Endothelial cell of umbilical vein (primary cell): Measurements from ENCODE around the gene TGM3. TPM values are rescaled to one million over a fixed set of nuclear protein-coding genes. Genes with fewer than 3 reads are reported as not detected.

ENCODE experiments used
- BruUV-seq: library from RNA; stranded (reverse); fragments of 400-500 nt; replicated peaks from 2 replicates; lab custom pipeline; 2021; lab: Mats Ljungman, UMichigan
- CTCF ChIA-PET: fragments of 300-600, 350-600 bp; sonication (Branson Sonifier 250); formaldehyde crosslinking; loops from one replicate; lab custom pipeline; 2021; ENCODE audit warnings: antibody characterized with exemption, inconsistent platforms; lab: Charles Lee
- POLR2A ChIA-PET: fragments of 300-600, 350-600 bp; sonication (Branson Sonifier 250); formaldehyde crosslinking; loops from one replicate; lab custom pipeline; 2021; ENCODE audit warnings: antibody characterized with exemption, inconsistent platforms; lab: Charles Lee
- DNase-seq: peaks from one replicate; pipeline ENCODE4 v3.0.0-alpha.2; 2011; ENCODE audit warnings: low read depth, low spot score
- FAIRE-seq: peaks from 2 replicates; lab custom pipeline; 2011; peaks lifted over from hg19 to GRCh38; lab: Jason Lieb, UNC
- H2AFZ ChIP-seq: 2 replicates; pipeline ENCODE4 v1.6.0; 2012; ENCODE audit warnings: low read depth, low read length, control low read depth, inconsistent platforms
- H3K27ac ChIP-seq: 2 replicates; pipeline ENCODE4 v1.5.1; 2011; ENCODE audit warnings: low read depth, mild to moderate bottlenecking, control low read depth, low read length, moderate library complexity; ENCODE audit not compliant: insufficient read depth
- H3K27me3 ChIP-seq, 2 experiments: 2 replicates each; pipeline versions ENCODE4 v1.6.0 to v1.6.1; 2011; ENCODE audit warnings: low read length in 2 of 2, mixed read lengths in 1 of 2; ENCODE audit not compliant: control insufficient read depth in 2 of 2, insufficient read depth in 2 of 2
- H3K36me3 ChIP-seq, 2 experiments: 2 replicates in 1 of 2; 3 replicates in 1 of 2; pipeline ENCODE4 v1.5.1; 2011; ENCODE audit warnings: low read length in 2 of 2, mild to moderate bottlenecking in 1 of 2, moderate library complexity in 1 of 2; ENCODE audit not compliant: control insufficient read depth in 2 of 2, insufficient read depth in 2 of 2; ENCODE audit errors: extremely low read depth in 1 of 2
- H3K4me1 ChIP-seq: 3 replicates; pipeline ENCODE4 v1.5.1; 2011; ENCODE audit warnings: mild to moderate bottlenecking, low read length; ENCODE audit not compliant: control insufficient read depth, insufficient read depth; ENCODE audit errors: extremely low read depth
- H3K4me2 ChIP-seq: 2 replicates; pipeline ENCODE4 v1.6.1; 2011; ENCODE audit warnings: low read length, control low read depth, mixed read lengths; ENCODE audit not compliant: insufficient read depth
- H3K4me3 ChIP-seq, 3 experiments: fragments of 200-600 bp in 1 of 3; sonication (generic), shearing (Covaris generic) in 1 of 3; replicated peaks in 1 of 3; 2 replicates each; pipeline ENCODE4 v1.5.1; 2011 to 2016; ENCODE audit warnings: control low read depth in 3 of 3, low read length in 3 of 3, mild to moderate bottlenecking in 2 of 3, inconsistent platforms in 1 of 3, low read depth in 1 of 3, moderate library complexity in 1 of 3; ENCODE audit not compliant: insufficient read depth in 1 of 3
- H3K79me2 ChIP-seq: 2 replicates; pipeline ENCODE4 v1.6.0; 2012; ENCODE audit warnings: low read length, inconsistent platforms; ENCODE audit not compliant: control insufficient read depth, insufficient read depth
- H3K9ac ChIP-seq: replicated peaks from 2 replicates; pipeline ENCODE3; 2011; ENCODE audit warnings: low read length, control low read depth; ENCODE audit not compliant: insufficient read depth; ENCODE audit errors: extremely low read depth
- H3K9me1 ChIP-seq: replicated peaks from 3 replicates; pipeline ENCODE4 v1.6.0; 2011; ENCODE audit warnings: mild to moderate bottlenecking, low read length; ENCODE audit not compliant: control insufficient read depth, insufficient read depth; ENCODE audit errors: extremely low read depth
- H3K9me3 ChIP-seq: replicated peaks from 2 replicates; pipeline ENCODE4 v1.5.1; 2012; ENCODE audit warnings: low read length, inconsistent platforms; ENCODE audit not compliant: control insufficient read depth, insufficient read depth
- H4K20me1 ChIP-seq: replicated peaks from 2 replicates; pipeline ENCODE3; 2011; ENCODE audit warnings: mild to moderate bottlenecking, low read length; ENCODE audit not compliant: control insufficient read depth, insufficient read depth; ENCODE audit errors: extremely low read depth
- CTCF ChIP-seq, 2 donors: IDR thresholded peaks; 1 replicate in 1 of 2; 2 replicates in 1 of 2; pipeline ENCODE4 v1.5.1; 2011; ENCODE audit warnings: low read length in 2 of 2, mild to moderate bottlenecking in 2 of 2, moderate library complexity in 2 of 2, control low read depth in 1 of 2, inconsistent platforms in 1 of 2, low read depth in 1 of 2; ENCODE audit not compliant: insufficient read depth in 1 of 2; ENCODE audit errors: extremely low read depth in 1 of 2
- EZH2 ChIP-seq: IDR thresholded peaks from 2 replicates; pipeline ENCODE4 v1.6.1; 2012; ENCODE audit warnings: borderline replicate concordance, low read depth, mild to moderate bottlenecking, moderate library complexity, low read length, inconsistent platforms; ENCODE audit not compliant: severe bottlenecking
- FOS ChIP-seq: IDR thresholded peaks from 2 replicates; pipeline ENCODE4 v1.6.1; 2011; ENCODE audit warnings: mild to moderate bottlenecking, low read length, moderate library complexity, borderline replicate concordance; ENCODE audit not compliant: insufficient read depth
- GATA2 ChIP-seq: IDR thresholded peaks from 2 replicates; pipeline ENCODE4 v1.7.0; 2011; ENCODE audit warnings: low read depth, mild to moderate bottlenecking, moderate library complexity, mixed read lengths, low read length; ENCODE audit not compliant: insufficient read length, insufficient read depth
- MYC ChIP-seq: IDR thresholded peaks from one replicate; pipeline ENCODE4 v1.6.1; 2011; ENCODE audit warnings: mild to moderate bottlenecking, low read depth, low read length
- POLR2A ChIP-seq: IDR thresholded peaks from 2 replicates; pipeline ENCODE4 v1.6.1; 2012; ENCODE audit warnings: low read depth, mild to moderate bottlenecking, control low read depth, low read length
- POLR2AphosphoS5 ChIP-seq: IDR thresholded peaks from 2 replicates; pipeline ENCODE4 v1.6.1; 2012; ENCODE audit warnings: low read depth, mild to moderate bottlenecking, control low read depth, low read length, moderate library complexity; ENCODE audit not compliant: insufficient read depth
- dilution Hi-C: fragments of 300-500 bp; cut with MboI; formaldehyde crosslinking; loops from one replicate; pipeline ENCODE4 v1.15.0; 2019; ENCODE audit warnings: low sequenced_read_pairs; ENCODE audit not compliant: extremely low pct_ligation_motif_present
- intact Hi-C: fragments of 100-400 bp; cut with micrococcal nuclease; formaldehyde crosslinking; loops from one replicate; pipeline ENCODE4 v1.10.0; 2022
- polyA plus RNA-seq, 4 experiments: library from polyadenylated mRNA; depleted of rRNA in 3 of 4; stranded (reverse) in 3 of 4; unstranded in 1 of 4; fragments of >200 nt; gene quantifications; 2 replicates each; pipeline versions ENCODE4 v1.2.1 to v1.2.3, GENCODE V29; 2011 to 2012; ENCODE audit warnings: missing spikeins in 1 of 4
- total RNA-seq: library from RNA; stranded (reverse); gene quantifications from 2 replicates; pipeline ENCODE4 v1.2.3, GENCODE V29; 2021
- TF ChIP-seq, protein P1 (sequence below): IDR thresholded peaks from 2 replicates; pipeline ENCODE4 v1.6.1; 2011; ENCODE audit not compliant: insufficient read depth, insufficient read length

TGM3 gene
- total and polyA plus RNA-seq, 2 donors (not counting 3 experiments of a cell fraction or from before 2014, with no cell fraction given), result not detected

- BruUV-seq, result no TSS peak
- no peak overlapping the region for H3K9ac ChIP-seq
Measured at GRCh38 chr20:2259731-2260130, 36.1 kb upstream of the TGM3 start.

DNA sequence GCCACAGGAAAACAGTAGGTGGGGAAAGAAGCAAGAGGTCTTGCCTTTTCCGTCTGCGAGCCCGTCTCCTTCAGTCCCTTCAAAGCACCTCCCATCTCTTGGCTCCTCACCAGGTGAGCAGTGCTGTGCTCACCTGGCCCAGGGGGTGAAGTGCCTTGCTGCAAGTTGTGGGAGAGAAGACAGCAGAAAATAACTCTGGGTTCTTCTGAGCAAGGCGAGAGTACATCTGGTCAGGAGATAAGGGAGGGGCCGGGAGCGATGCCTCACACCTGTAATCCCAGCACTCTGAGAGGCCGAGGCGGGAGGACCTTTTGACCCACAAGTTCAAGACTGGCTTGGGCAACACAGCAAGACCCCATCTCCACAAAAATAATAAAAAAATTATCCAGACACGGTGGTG lies 35.6 kb upstream of the TGM3 start:
- ChIA-PET CTCF (no interaction called here), POLR2A (no interaction called here)
- TF ChIP-seq MYC (no peak), POLR2A (no peak), GATA2 (no peak), EZH2 (no peak), CTCF (IDR thresholded peaks at IDR 0.05; ENCODE audit: extremely low read depth in 1 of 2, insufficient read depth in 1 of 2, low read depth in 1 of 2, low read length in 2 of 2) (no peak), POLR2AphosphoS5 (no peak), FOS (no peak)
- TF ChIP-seq, protein P1, sequence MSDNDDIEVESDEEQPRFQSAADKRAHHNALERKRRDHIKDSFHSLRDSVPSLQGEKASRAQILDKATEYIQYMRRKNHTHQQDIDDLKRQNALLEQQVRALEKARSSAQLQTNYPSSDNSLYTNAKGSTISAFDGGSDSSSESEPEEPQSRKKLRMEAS, result no peak
- Histone ChIP-seq H3K27me3 (no peaks in the 10 kb centered on the region), H3K4me2 (no peak overlapping the region), H3K9me3 (no peaks in the 10 kb centered on the region), H4K20me1 (no peaks in the 10 kb centered on the region), H3K4me1 (no peaks in the 10 kb centered on the region), H3K36me3 (no peaks in the 10 kb centered on the region), H3K4me3 (no peak overlapping the region), H2AFZ (no peak overlapping the region), H3K27ac (no peak overlapping the region), H3K9ac (no peak overlapping the region), H3K9me1 (no peaks in the 10 kb centered on the region), H3K79me2 (no peaks in the 10 kb centered on the region)
- intact Hi-C loops (no loop called here), dilution Hi-C loops (no loop called here)
- FAIRE-seq (no peak), DNase-seq (no peak)
- no TSS peak for BruUV-seq

More at GRCh38 chr20:2259731-2260130, 36.1 kb upstream of the TGM3 start:
- Histone ChIP-seq H3K79me2 (no peaks in the 10 kb centered on the region), H3K27me3 (no peaks in the 10 kb centered on the region), H3K4me1 (no peaks in the 10 kb centered on the region), H3K9me3 (no peaks in the 10 kb centered on the region), H3K9me1 (no peaks in the 10 kb centered on the region), H4K20me1 (no peaks in the 10 kb centered on the region), H2AFZ (no peak overlapping the region), H3K4me3 (no peak overlapping the region), H3K36me3 (no peaks in the 10 kb centered on the region), H3K27ac (no peak overlapping the region), H3K4me2 (no peak overlapping the region)
- CTCF ChIA-PET, result interaction anchor here (0.7 kb wide), 1 partner anchor 52 kb away, joined by 3 read pairs; no protein-coding TSS in a partner anchor
- intact Hi-C loops (loop anchor here (2.0 kb wide), 1 partner anchor 29 kb away; no protein-coding TSS in a partner anchor), dilution Hi-C loops (no loop called here)
- no peak for DNase-seq
- POLR2A ChIA-PET, result no interaction called here
- FAIRE-seq, result no peak
- TF ChIP-seq EZH2, result no peak
- TF ChIP-seq POLR2A, result no peak
- TF ChIP-seq GATA2, result no peak
- TF ChIP-seq POLR2AphosphoS5, result no peak
